Breast epithelium (tissue), 4 donors: Measurements from ENCODE around the gene URB2. TPM values are rescaled to one million over a fixed set of nuclear protein-coding genes. Genes with fewer than 3 reads are reported as not detected.

Experiments
- DNase-seq, 2 donors: peaks; one replicate each; pipeline ENCODE4 v3.0.0-alpha.2; 2019; ENCODE audit warnings: low spot score in 2 of 2
- H3K27ac ChIP-seq, 2 donors: fragments of 200-600 bp; sonication (generic) in 1 of 2; one replicate each; pipeline ENCODE4 v1.5.1; 2016 to 2019; ENCODE audit warnings: mild to moderate bottlenecking in 1 of 2
- H3K27me3 ChIP-seq, 2 donors: fragments of 200-600 bp; sonication (generic) in 1 of 2; one replicate each; pipeline versions ENCODE4 v1.5.1 to v1.6.0; 2017 to 2019; ENCODE audit warnings: control low read depth in 1 of 2, mild to moderate bottlenecking in 1 of 2
- H3K36me3 ChIP-seq: fragments of 200-600 bp; one replicate; pipeline ENCODE4 v1.5.1; 2019
- H3K4me1 ChIP-seq, 2 donors: fragments of 200-600 bp; sonication (generic); one replicate each; pipeline ENCODE4 v1.5.1; 2016 to 2019; ENCODE audit warnings: control low read depth in 1 of 2
- H3K4me3 ChIP-seq, 3 donors: fragments of 200-600 bp; sonication (generic); 1 replicate in 2 of 3; 2 replicates in 1 of 3; pipeline ENCODE4 v1.5.1; 2016 to 2019; ENCODE audit warnings: mild to moderate bottlenecking in 3 of 3, moderate library complexity in 2 of 3
- H3K9me3 ChIP-seq, 2 donors: fragments of 200-600 bp; sonication (generic) in 1 of 2; one replicate each; pipeline ENCODE4 v1.5.1; 2016 to 2019; ENCODE audit warnings: control low read depth in 1 of 2
- POLR2A ChIP-seq: fragments of 450-650 bp; IDR thresholded peaks from one replicate; pipeline ENCODE4 v1.6.1; 2016; ENCODE audit warnings: antibody characterized with exemption, mild to moderate bottlenecking, moderate library complexity
- POLR2AphosphoS5 ChIP-seq, 3 donors: sonication (generic); formaldehyde crosslinking; IDR thresholded peaks; one replicate each; pipeline ENCODE4 v1.6.1; 2017; ENCODE audit warnings: antibody characterized with exemption in 3 of 3
- intact Hi-C: fragments of 100-400 bp; cut with DNase I; formaldehyde crosslinking; loops from one replicate; pipeline ENCODE4 v1.15.1; 2023; ENCODE audit warnings: low total_unique reads
- total RNA-seq, 3 donors: library from RNA; depleted of rRNA; stranded (reverse); fragments of >200 nt; gene quantifications; one replicate each; pipeline ENCODE4 v1.1.0, GENCODE V29; 2016
- TF ChIP-seq, protein P1 (sequence below), 3 donors: fragments of 450-650 bp; IDR thresholded peaks; one replicate each; pipeline ENCODE4 v1.5.1; 2016 to 2017; ENCODE audit warnings: antibody characterized with exemption in 3 of 3, mild to moderate bottlenecking in 3 of 3, moderate library complexity in 3 of 3

Gene URB2
- total RNA-seq, 3 donors from 2014 or later, result 9.3 to 14.1 (median 12.7) TPM

DNA sequence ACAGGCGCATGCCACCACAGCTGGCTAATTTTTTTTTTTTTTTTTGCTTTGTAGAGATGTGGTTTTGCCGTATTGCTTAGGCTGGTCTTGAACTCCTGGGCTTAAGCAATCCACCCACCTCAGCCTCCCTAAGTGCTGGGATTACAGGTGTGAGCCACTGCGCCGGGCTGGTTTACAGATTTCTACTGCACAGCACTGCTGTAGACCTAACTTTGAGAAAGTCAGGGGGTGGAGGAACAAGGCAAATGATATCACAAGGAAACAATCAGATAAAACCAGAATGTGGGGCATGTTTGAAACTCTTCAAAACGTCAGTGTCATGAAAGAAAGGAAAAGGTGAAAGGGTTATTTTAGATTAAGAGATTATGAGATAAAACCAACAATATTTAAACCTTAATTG lies 45.3 kb downstream of the URB2 start:
- Histone ChIP-seq H3K4me3 (no peak overlapping the region), H3K27me3 (no peaks in the 10 kb centered on the region), H3K27ac (no peak overlapping the region), H3K4me1 (no peaks in the 10 kb centered on the region), H3K36me3 (no peaks in the 10 kb centered on the region), H3K9me3 (no peaks in the 10 kb centered on the region)
- TF ChIP-seq, protein P1, sequence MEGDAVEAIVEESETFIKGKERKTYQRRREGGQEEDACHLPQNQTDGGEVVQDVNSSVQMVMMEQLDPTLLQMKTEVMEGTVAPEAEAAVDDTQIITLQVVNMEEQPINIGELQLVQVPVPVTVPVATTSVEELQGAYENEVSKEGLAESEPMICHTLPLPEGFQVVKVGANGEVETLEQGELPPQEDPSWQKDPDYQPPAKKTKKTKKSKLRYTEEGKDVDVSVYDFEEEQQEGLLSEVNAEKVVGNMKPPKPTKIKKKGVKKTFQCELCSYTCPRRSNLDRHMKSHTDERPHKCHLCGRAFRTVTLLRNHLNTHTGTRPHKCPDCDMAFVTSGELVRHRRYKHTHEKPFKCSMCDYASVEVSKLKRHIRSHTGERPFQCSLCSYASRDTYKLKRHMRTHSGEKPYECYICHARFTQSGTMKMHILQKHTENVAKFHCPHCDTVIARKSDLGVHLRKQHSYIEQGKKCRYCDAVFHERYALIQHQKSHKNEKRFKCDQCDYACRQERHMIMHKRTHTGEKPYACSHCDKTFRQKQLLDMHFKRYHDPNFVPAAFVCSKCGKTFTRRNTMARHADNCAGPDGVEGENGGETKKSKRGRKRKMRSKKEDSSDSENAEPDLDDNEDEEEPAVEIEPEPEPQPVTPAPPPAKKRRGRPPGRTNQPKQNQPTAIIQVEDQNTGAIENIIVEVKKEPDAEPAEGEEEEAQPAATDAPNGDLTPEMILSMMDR (IDR thresholded peaks at IDR 0.05), result no peak
- TF ChIP-seq POLR2A (no peak), POLR2AphosphoS5 (IDR thresholded peaks at IDR 0.05) (no peak)
- DNase-seq, result no peak
- intact Hi-C loops, result no loop called here

DNA sequence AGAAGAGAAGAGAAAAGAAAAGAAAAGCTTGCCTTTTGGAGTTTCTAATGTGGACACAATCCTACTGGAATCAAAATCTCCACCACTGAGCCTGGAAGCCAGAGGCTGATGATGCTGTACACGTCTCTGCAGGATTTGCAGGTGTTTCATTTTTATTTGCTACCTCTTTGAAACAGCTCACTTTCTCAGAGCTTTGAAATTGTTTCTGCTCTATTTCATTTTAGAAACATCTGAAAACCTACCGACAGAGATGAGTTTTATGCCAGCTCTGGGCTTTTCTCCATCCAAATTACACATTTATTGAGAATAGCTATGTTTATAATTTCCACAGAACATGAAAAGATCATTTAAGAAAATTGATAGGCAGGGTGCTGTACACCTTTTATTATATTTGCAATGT lies 46.2 kb downstream of the URB2 start:
- Histone ChIP-seq H3K27me3 (no peaks in the 10 kb centered on the region), H3K9me3 (no peaks in the 10 kb centered on the region), H3K4me3 (no peak overlapping the region), H3K27ac (no peak overlapping the region), H3K36me3 (no peaks in the 10 kb centered on the region), H3K4me1 (no peaks in the 10 kb centered on the region)
- TF ChIP-seq, protein P1 (IDR thresholded peaks at IDR 0.05), result no peak
- TF ChIP-seq POLR2A, result no peak
- no peak for TF ChIP-seq POLR2AphosphoS5 (IDR thresholded peaks at IDR 0.05)
- DNase-seq, result no peak
- intact Hi-C loops, result no loop called here

DNA sequence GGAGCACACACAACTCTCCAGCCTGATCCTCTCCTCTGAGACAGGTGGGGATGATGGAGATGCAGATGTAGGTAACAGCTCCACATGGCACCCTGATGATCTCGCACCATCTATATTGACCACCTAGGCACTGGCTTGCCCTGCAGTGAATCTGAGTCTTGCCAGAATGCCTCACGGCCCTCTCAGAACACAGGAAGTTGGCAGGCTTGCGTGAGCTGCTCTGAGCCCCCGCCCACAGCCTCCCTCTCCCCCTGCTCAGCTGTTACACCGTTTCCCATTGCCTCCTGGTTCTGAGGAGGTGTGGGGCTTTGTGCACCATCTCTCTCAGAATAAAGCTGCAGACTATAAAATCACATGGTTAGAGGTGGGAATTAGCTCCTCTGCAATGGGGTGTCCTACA lies 48.0 kb downstream of the URB2 start:
- Histone ChIP-seq H3K27me3 (no peaks in the 10 kb centered on the region), H3K36me3 (no peaks in the 10 kb centered on the region), H3K27ac (no peak overlapping the region), H3K4me1 (no peaks in the 10 kb centered on the region), H3K9me3 (no peaks in the 10 kb centered on the region), H3K4me3 (no peak overlapping the region)
- TF ChIP-seq POLR2A (no peak), POLR2AphosphoS5 (IDR thresholded peaks at IDR 0.05) (no peak)
- TF ChIP-seq, protein P1 (IDR thresholded peaks at IDR 0.05), result no peak
- no peak for DNase-seq
- intact Hi-C loops, result no loop called here

DNA sequence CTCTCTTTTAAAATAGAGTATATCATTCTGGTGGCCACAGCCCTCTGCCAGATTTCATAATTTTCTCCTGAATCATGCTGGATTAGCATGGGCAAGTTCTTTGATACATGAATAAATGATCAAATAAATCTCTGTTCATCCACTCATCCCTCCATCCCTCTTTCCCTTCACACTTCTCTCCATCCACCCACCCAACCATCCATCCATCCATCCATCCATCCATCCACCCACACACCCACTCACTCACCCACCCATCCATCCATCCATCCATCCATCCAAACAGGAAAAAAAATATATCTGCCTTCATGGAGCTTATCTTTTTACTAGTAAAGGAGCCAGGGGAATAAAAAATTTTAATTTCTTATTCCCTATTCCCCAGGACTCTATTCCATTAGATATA lies 49.3 kb downstream of the URB2 start:
- no peak for DNase-seq
- no peak overlapping the region for H3K4me3 ChIP-seq
- no peaks in the 10 kb centered on the region for H3K4me1 ChIP-seq
- no peaks in the 10 kb centered on the region for H3K27me3 ChIP-seq
- no peak overlapping the region for H3K27ac ChIP-seq
- no peaks in the 10 kb centered on the region for H3K36me3 ChIP-seq
- no peaks in the 10 kb centered on the region for H3K9me3 ChIP-seq
- TF ChIP-seq POLR2A (no peak), POLR2AphosphoS5 (IDR thresholded peaks at IDR 0.05) (no peak)
- TF ChIP-seq, protein P1 (IDR thresholded peaks at IDR 0.05), result no peak
- intact Hi-C loops, result no loop called here

DNA sequence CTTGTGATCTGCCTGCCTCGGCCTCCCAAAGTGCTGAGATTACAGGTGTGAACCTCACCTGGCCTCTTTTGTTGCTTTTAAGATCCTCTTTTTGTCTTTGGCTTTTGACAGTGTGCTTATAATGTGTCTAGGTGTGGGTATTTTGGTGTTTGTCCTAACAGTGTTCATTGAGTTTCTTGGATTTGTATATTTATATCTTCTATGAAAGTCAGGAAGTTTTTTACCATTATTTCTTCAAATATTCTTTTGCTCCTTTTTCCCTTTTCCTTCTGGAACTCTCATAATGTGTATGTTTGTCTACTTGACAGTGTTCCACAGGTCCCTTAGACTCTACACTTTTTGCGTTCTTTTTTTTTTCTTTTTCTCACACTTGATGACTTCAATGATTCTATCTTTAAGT lies 59.1 kb downstream of the URB2 start:
- Histone ChIP-seq H3K4me3 (no peak overlapping the region), H3K4me1 (no peaks in the 10 kb centered on the region), H3K36me3 (no peaks in the 10 kb centered on the region), H3K27ac (no peak overlapping the region), H3K9me3 (no peaks in the 10 kb centered on the region), H3K27me3 (no peaks in the 10 kb centered on the region)
- no peak for DNase-seq
- intact Hi-C loops, result no loop called here
- TF ChIP-seq, protein P1 (IDR thresholded peaks at IDR 0.05), result no peak
- TF ChIP-seq POLR2AphosphoS5 (IDR thresholded peaks at IDR 0.05) (no peak), POLR2A (no peak)
